ENCODE data around the gene NR3C1. TPM values are rescaled to one million over a fixed set of nuclear protein-coding genes. Genes with fewer than 3 reads are reported as not detected.

The NR3C1 gene
- total RNA-seq, 2 experiments from 2014 or later = 51.2 to 54.0 TPM

- DNase-seq = no peak
- H3K27me3 Mint-ChIP-seq = no peaks in the 10 kb centered on the region
- peaks cover 74% of the 10 kb centered on the region for H3K4me1 Mint-ChIP-seq
- peak overlapping the region; percentile 57 for H3K27ac Mint-ChIP-seq
- H3K4me3 Mint-ChIP-seq = peak overlapping the region; percentile 71
- peaks cover 38% of the 10 kb centered on the region for H3K36me3 Mint-ChIP-seq
- H3K9me3 Mint-ChIP-seq = no peaks in the 10 kb centered on the region
Measured at GRCh38 chr5:143396353-143396940, 7.0 kb downstream of the NR3C1 start.

GRCh38 chr5:143395638-143396352, 7.7 kb downstream of the NR3C1 start:
- Mint-ChIP-seq H3K27me3 (no peaks in the 10 kb centered on the region), H3K36me3 (peaks cover 31% of the 10 kb centered on the region), H3K4me1 (peaks cover 69% of the 10 kb centered on the region), H3K27ac (no peak overlapping the region), H3K4me3 (peak overlapping the region; percentile 71), H3K9me3 (no peaks in the 10 kb centered on the region)
- no peak for DNase-seq

GRCh38 chr5:143393524-143393923, 10.0 kb downstream of the NR3C1 start:
- Mint-ChIP-seq H3K4me3 (no peak overlapping the region), H3K27me3 (no peaks in the 10 kb centered on the region), H3K27ac (no peak overlapping the region), H3K4me1 (peaks cover 67% of the 10 kb centered on the region), H3K9me3 (no peaks in the 10 kb centered on the region), H3K36me3 (peaks cover 18% of the 10 kb centered on the region)
- no peak for DNase-seq

- H3K36me3 Mint-ChIP-seq = peaks cover 34% of the 10 kb centered on the region
- no peaks in the 10 kb centered on the region for H3K27me3 Mint-ChIP-seq
Measured at GRCh38 chr5:143390941-143391340, 12.5 kb downstream of the NR3C1 start.

GRCh38 chr5:143390258-143390657, 13.2 kb downstream of the NR3C1 start:
- Mint-ChIP-seq H3K4me1 (peaks cover 71% of the 10 kb centered on the region), H3K36me3 (peaks cover 40% of the 10 kb centered on the region), H3K27ac (no peak overlapping the region), H3K27me3 (no peaks in the 10 kb centered on the region), H3K9me3 (peaks cover 16% of the 10 kb centered on the region), H3K4me3 (no peak overlapping the region)
- DNase-seq = no peak

More at GRCh38 chr5:143390941-143391340, 12.5 kb downstream of the NR3C1 start:
- H3K4me3 Mint-ChIP-seq = no peak overlapping the region
- no peak overlapping the region for H3K27ac Mint-ChIP-seq
- DNase-seq = no peak
- H3K9me3 Mint-ChIP-seq = peaks cover 9% of the 10 kb centered on the region
- peaks cover 75% of the 10 kb centered on the region for H3K4me1 Mint-ChIP-seq

GRCh38 chr5:143386725-143387124, 16.8 kb downstream of the NR3C1 start:
- peak; percentile 18 for DNase-seq
- H3K27ac Mint-ChIP-seq = peak overlapping the region; percentile 55
- H3K4me1 Mint-ChIP-seq = peaks cover 70% of the 10 kb centered on the region
- no peak overlapping the region for H3K4me3 Mint-ChIP-seq
- peaks cover 67% of the 10 kb centered on the region for H3K36me3 Mint-ChIP-seq
- peaks cover 27% of the 10 kb centered on the region for H3K9me3 Mint-ChIP-seq
- H3K27me3 Mint-ChIP-seq = no peaks in the 10 kb centered on the region

GRCh38 chr5:143384865-143385657, 18.4 kb downstream of the NR3C1 start:
- no peak for DNase-seq
- no peaks in the 10 kb centered on the region for H3K27me3 Mint-ChIP-seq
- peaks cover 78% of the 10 kb centered on the region for H3K4me1 Mint-ChIP-seq
- H3K4me3 Mint-ChIP-seq = no peak overlapping the region
- H3K36me3 Mint-ChIP-seq = peaks cover 75% of the 10 kb centered on the region
- H3K27ac Mint-ChIP-seq = no peak overlapping the region
- peaks cover 30% of the 10 kb centered on the region for H3K9me3 Mint-ChIP-seq

GRCh38 chr5:143383988-143384387, 19.5 kb downstream of the NR3C1 start:
- Mint-ChIP-seq H3K4me1 (peaks cover 77% of the 10 kb centered on the region), H3K27ac (no peak overlapping the region), H3K27me3 (no peaks in the 10 kb centered on the region), H3K4me3 (no peak overlapping the region), H3K36me3 (peaks cover 79% of the 10 kb centered on the region), H3K9me3 (peaks cover 30% of the 10 kb centered on the region)
- no peak for DNase-seq

GRCh38 chr5:143379606-143380005, 23.9 kb downstream of the NR3C1 start:
- H3K9me3 Mint-ChIP-seq = peaks cover 9% of the 10 kb centered on the region
- no peaks in the 10 kb centered on the region for H3K27me3 Mint-ChIP-seq
- no peak for DNase-seq
- no peak overlapping the region for H3K27ac Mint-ChIP-seq
- H3K4me1 Mint-ChIP-seq = peaks cover 83% of the 10 kb centered on the region
- peaks cover 53% of the 10 kb centered on the region for H3K36me3 Mint-ChIP-seq
- H3K4me3 Mint-ChIP-seq = no peak overlapping the region

- Mint-ChIP-seq H3K9me3 (peaks cover 3% of the 10 kb centered on the region), H3K36me3 (peaks cover 41% of the 10 kb centered on the region), H3K27ac (no peak overlapping the region), H3K4me3 (no peak overlapping the region), H3K27me3 (no peaks in the 10 kb centered on the region), H3K4me1 (peaks cover 73% of the 10 kb centered on the region)
- DNase-seq = no peak
Measured at GRCh38 chr5:143376911-143377813, 26.3 kb downstream of the NR3C1 start.

- H3K27me3 Mint-ChIP-seq = no peaks in the 10 kb centered on the region
- no peak overlapping the region for H3K4me3 Mint-ChIP-seq
- H3K4me1 Mint-ChIP-seq = peaks cover 72% of the 10 kb centered on the region
- H3K36me3 Mint-ChIP-seq = peaks cover 42% of the 10 kb centered on the region
- H3K27ac Mint-ChIP-seq = no peak overlapping the region
- peaks cover 3% of the 10 kb centered on the region for H3K9me3 Mint-ChIP-seq
- DNase-seq = no peak
Measured at GRCh38 chr5:143376195-143376779, 27.2 kb downstream of the NR3C1 start.

- no peak for DNase-seq
- no peaks in the 10 kb centered on the region for H3K27me3 Mint-ChIP-seq
- H3K27ac Mint-ChIP-seq = no peak overlapping the region
- peaks cover 43% of the 10 kb centered on the region for H3K36me3 Mint-ChIP-seq
- no peaks in the 10 kb centered on the region for H3K9me3 Mint-ChIP-seq
- H3K4me3 Mint-ChIP-seq = no peak overlapping the region
- peaks cover 56% of the 10 kb centered on the region for H3K4me1 Mint-ChIP-seq
Measured at GRCh38 chr5:143374496-143375217, 28.8 kb downstream of the NR3C1 start.

- no peak overlapping the region for H3K4me3 Mint-ChIP-seq
- H3K9me3 Mint-ChIP-seq = peaks cover 4% of the 10 kb centered on the region
- H3K27me3 Mint-ChIP-seq = no peaks in the 10 kb centered on the region
- H3K36me3 Mint-ChIP-seq = peaks cover 43% of the 10 kb centered on the region
- DNase-seq = no peak
- peaks cover 47% of the 10 kb centered on the region for H3K4me1 Mint-ChIP-seq
- H3K27ac Mint-ChIP-seq = no peak overlapping the region
Measured at GRCh38 chr5:143373076-143373475, 30.4 kb downstream of the NR3C1 start.
